ENCODE results near the gene FCRL6. TPM values are rescaled to one million over a fixed set of nuclear protein-coding genes. Genes with fewer than 3 reads are reported as not detected.

FCRL6 gene
- total and polyA plus RNA-seq, 12 donors: 0.11 to 2.2 (median 0.37) TPM; not detected in 3

DNA sequence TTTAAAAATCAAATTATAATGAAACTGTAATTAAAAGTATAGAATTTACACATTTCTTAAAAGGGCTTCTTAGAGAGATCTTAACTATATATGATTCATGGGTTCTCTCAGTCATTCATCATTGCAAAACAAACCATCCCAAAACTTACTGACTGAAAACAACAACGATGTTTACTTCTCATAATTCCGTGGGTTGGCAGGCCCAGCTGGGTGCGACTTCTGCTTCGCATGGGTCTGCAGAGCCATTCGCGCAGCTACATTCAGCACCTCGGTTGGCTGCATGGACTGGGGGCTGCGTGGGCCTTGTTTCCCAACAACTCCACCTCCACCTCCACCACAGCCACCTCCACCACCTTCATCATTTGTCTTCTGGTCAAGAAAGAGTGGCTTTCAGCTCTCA, 28.6 kb downstream of the FCRL6 start:
- WGBS, 4 donors: 76 to 90% (median 81%) methylated on average over 8 of the region's 8 CpGs
- no peak overlapping the region for H3K4me3 ChIP-seq
- TF ChIP-seq CTCF (IDR thresholded peaks at IDR 0.05) (no peak), POLR2A (IDR thresholded peaks at IDR 0.05) (no peak)
- peak overlapping the region in 1 of 5 donors; percentile 65 for H3K27ac ChIP-seq
- H3K36me3 ChIP-seq (replicated peaks in 1 of 2): no peaks in the 10 kb centered on the region
- DNase-seq: no peak
- intact Hi-C loops (cut with DNase I): no loop called here
- no peaks in the 10 kb centered on the region for H3K9me3 ChIP-seq (replicated peaks in 1 of 3)
- no peaks in the 10 kb centered on the region for H3K27me3 ChIP-seq
- peaks cover 0 to 9% of the 10 kb centered on the region in 2 donors for H3K4me1 ChIP-seq (replicated peaks in 1 of 2)

GRCh38 chr1:159831412-159832141, 29.4 kb downstream of the FCRL6 start:
- 63 to 69% (median 64%) methylated on average over 7 of the region's 7 CpGs for WGBS, 4 donors
- Histone ChIP-seq H3K9me3 (replicated peaks in 1 of 3) (no peaks in the 10 kb centered on the region), H3K27ac (no peak overlapping the region), H3K27me3 (no peaks in the 10 kb centered on the region), H3K4me1 (replicated peaks in 1 of 2) (peaks cover 0 to 9% of the 10 kb centered on the region in 2 donors), H3K36me3 (replicated peaks in 1 of 2) (no peaks in the 10 kb centered on the region), H3K4me3 (no peak overlapping the region)
- intact Hi-C loops (cut with DNase I): no loop called here
- TF ChIP-seq POLR2A (IDR thresholded peaks at IDR 0.05) (no peak), CTCF (IDR thresholded peaks at IDR 0.05) (no peak)
- no peak for DNase-seq

DNA sequence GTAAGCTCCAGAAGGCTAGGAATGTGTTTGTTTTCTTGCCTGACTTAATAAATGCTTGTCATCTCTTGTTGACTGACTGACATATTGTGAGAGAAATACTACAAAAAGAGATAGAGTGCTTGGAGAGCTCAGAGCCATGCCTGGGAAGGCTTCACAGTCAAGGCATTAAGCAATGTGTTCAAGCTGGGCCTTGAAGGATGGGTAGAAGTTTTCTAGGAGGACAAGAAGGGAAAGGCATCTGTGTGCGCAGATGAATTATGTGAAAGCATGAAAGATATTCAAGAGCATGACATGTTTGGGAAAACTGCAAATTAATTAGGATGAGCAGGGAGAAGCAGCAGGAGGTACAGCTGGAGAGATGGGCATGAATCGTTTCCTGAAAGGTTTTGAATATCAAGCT, 30.1 kb downstream of the FCRL6 start:
- Histone ChIP-seq H3K27me3 (no peaks in the 10 kb centered on the region), H3K36me3 (replicated peaks in 1 of 2) (no peaks in the 10 kb centered on the region), H3K9me3 (replicated peaks in 1 of 3) (no peaks in the 10 kb centered on the region), H3K4me1 (replicated peaks in 1 of 2) (peaks cover 0 to 9% of the 10 kb centered on the region in 2 donors), H3K27ac (no peak overlapping the region), H3K4me3 (no peak overlapping the region)
- DNase-seq: no peak
- 95 to 100% (median 97%) methylated on average over 2 of the region's 2 CpGs for WGBS, 4 donors
- intact Hi-C loops (cut with DNase I): no loop called here
- TF ChIP-seq POLR2A (IDR thresholded peaks at IDR 0.05) (no peak), CTCF (IDR thresholded peaks at IDR 0.05) (no peak)

- peaks cover 0 to 3% of the 10 kb centered on the region in 2 donors for H3K4me1 ChIP-seq (replicated peaks in 1 of 2)
- TF ChIP-seq POLR2A (IDR thresholded peaks at IDR 0.05) (no peak), CTCF (IDR thresholded peaks at IDR 0.05) (no peak)
- intact Hi-C loops (cut with DNase I): no loop called here
- DNase-seq: no peak
- no peak overlapping the region for H3K27ac ChIP-seq
- no peak overlapping the region for H3K4me3 ChIP-seq
- H3K36me3 ChIP-seq (replicated peaks in 1 of 2): no peaks in the 10 kb centered on the region
- H3K27me3 ChIP-seq: no peaks in the 10 kb centered on the region
- WGBS, 4 donors: 48 to 84% (median 71%) methylated on average over 2 to 3 of the region's 3 CpGs
- H3K9me3 ChIP-seq (replicated peaks in 1 of 3): no peaks in the 10 kb centered on the region
These were observed 33.2 kb downstream of the FCRL6 start for GRCh38 chr1:159835356-159835755.
